A549 (cell line): ENCODE measurements around the gene CDK4. TPM values are rescaled to one million over a fixed set of nuclear protein-coding genes. Genes with fewer than 3 reads are reported as not detected.

Source experiments
- ATAC-seq, 2 experiments: fragments of 200-7000 bp in 1 of 2; fragments of >200 bp in 1 of 2; cut with Nextera tagmentation in 1 of 2; cut with Tn5 transposase in 1 of 2; 3 replicates each; pipeline versions ENCODE4 v1.8.0 to v1.9.1; 2018 to 2020; ENCODE audit warnings: mild to moderate bottlenecking in 1 of 2, moderate library complexity in 1 of 2
- CTCF ChIA-PET: fragments of 300-600 bp; sonication (Branson Sonifier 250); formaldehyde crosslinking; extraction: SDS; loops from one replicate; lab custom pipeline; 2021; ENCODE audit warnings: antibody characterized with exemption, inconsistent platforms; lab: Yijun Ruan, JAX
- POLR2A ChIA-PET: fragments of 350-600 bp; formaldehyde crosslinking; extraction: SDS; loops from one replicate; lab custom pipeline; 2021; ENCODE audit warnings: antibody characterized with exemption, inconsistent platforms; lab: Yijun Ruan, JAX
- DNase-seq, 2 experiments: peaks; one replicate each; pipeline versions ENCODE4 v3.0.0 to v3.0.0-alpha.2; 2011 to 2016; ENCODE audit warnings: low read depth in 1 of 2, low spot score in 1 of 2
- FAIRE-seq: peaks from 2 replicates; lab custom pipeline; 2011; peaks lifted over from hg19 to GRCh38; lab: Jason Lieb, UNC
- H3K27ac ChIP-seq, 2 experiments: fragments of >200 bp; sonication (Bioruptor Twin); formaldehyde crosslinking; 3 replicates each; pipeline ENCODE4 v1.5.1; 2016 to 2017
- H3K4me1 ChIP-seq: fragments of >200 bp; sonication (Bioruptor Twin); formaldehyde crosslinking; 3 replicates; pipeline ENCODE4 v1.6.1; 2016
- H3K4me2 ChIP-seq: fragments of >200 bp; sonication (Bioruptor Twin); formaldehyde crosslinking; 3 replicates; pipeline ENCODE4 v1.6.1; 2016
- H3K4me3 ChIP-seq: fragments of >200 bp; sonication (Bioruptor Twin); formaldehyde crosslinking; 3 replicates; pipeline ENCODE4 v1.5.1; 2016
- H3K9me3 ChIP-seq: fragments of >200 bp; sonication (Bioruptor Twin); formaldehyde crosslinking; 3 replicates; pipeline ENCODE4 v1.6.1; 2016
- CHD2 ChIP-seq: fragments of 150-350 bp; IDR thresholded peaks from 2 replicates; pipeline ENCODE4 v1.6.1; 2014; ENCODE audit warnings: low read length; ENCODE audit not compliant: partially characterized antibody
- EP300 ChIP-seq, 2 experiments: fragments of >200 bp; sonication (Bioruptor Twin); formaldehyde crosslinking; IDR thresholded peaks; 2 replicates in 1 of 2; 3 replicates in 1 of 2; pipeline ENCODE4 v1.6.1; 2016 to 2017
- GATA3 ChIP-seq: IDR thresholded peaks from 2 replicates; pipeline ENCODE4 v1.6.1; 2012; ENCODE audit warnings: borderline replicate concordance
- HOXA7 ChIP-seq: fragments of 250-450 bp; sonication (Bioruptor Pico); IDR thresholded peaks from 2 replicates; pipeline ENCODE4 v1.5.0; 2020; ENCODE audit warnings: mild to moderate bottlenecking, moderate library complexity
- JUN ChIP-seq, 2 experiments: fragments of >200 bp; sonication (Bioruptor Twin); formaldehyde crosslinking; IDR thresholded peaks; 2 replicates in 1 of 2; 3 replicates in 1 of 2; pipeline ENCODE4 v1.6.1; 2016 to 2017
- NFE2L2 ChIP-seq: fragments of 150-350 bp; conservative IDR thresholded peaks from 2 replicates; pipeline ENCODE4 v1.6.1; 2014; ENCODE audit warnings: low read length
- PBX3 ChIP-seq: IDR thresholded peaks from 2 replicates; pipeline ENCODE4 v1.6.1; 2012
- RFX5 ChIP-seq: fragments of 450-650 bp; IDR thresholded peaks from 2 replicates; pipeline ENCODE4 v1.7.1; 2014; ENCODE audit warnings: antibody characterized with exemption, mild to moderate bottlenecking, moderate library complexity
- RNF2 ChIP-seq: fragments of 200-600 bp; sonication (generic); IDR thresholded peaks from 2 replicates; pipeline ENCODE4 v1.6.1; 2016; ENCODE audit warnings: low read depth, mild to moderate bottlenecking, antibody characterized with exemption, moderate library complexity, borderline replicate concordance
- TFCP2L1 ChIP-seq: fragments of 250-450 bp; sonication (Bioruptor Pico); IDR thresholded peaks from 2 replicates; pipeline ENCODE4 v1.5.0; 2021; ENCODE audit warnings: mild to moderate bottlenecking
- WGBS: methylation state at CpG from one replicate; pipeline ENCODE4 v1.1.6; 2017; ENCODE audit errors: missing lambda C conversion rate; 5-methylcytosine and 5-hydroxymethylcytosine counted together
- polyA plus RNA-seq, 4 experiments: library from polyadenylated mRNA; depleted of rRNA in 3 of 4; stranded (reverse); fragments of >200 nt; fragmentation: RNase III in 1 of 4; extraction: RNeasy Plus Mini Kit Qiagen cat#74134 plus additional on column Dnase treatment in 1 of 4; gene quantifications; 2 replicates in 3 of 4; 3 replicates in 1 of 4; pipeline ENCODE4 v1.2.3, GENCODE V29; 2011 to 2017
- TF ChIP-seq, protein P1 (sequence below): fragments of >200 bp; sonication (Bioruptor Twin); formaldehyde crosslinking; IDR thresholded peaks from 3 replicates; pipeline ENCODE4 v1.5.1; 2016
- TF ChIP-seq, protein P2 (sequence below): IDR thresholded peaks from 2 replicates; pipeline ENCODE4 v1.6.1; 2012
- TF ChIP-seq, protein P3 (sequence below): fragments of >200 bp; sonication (Bioruptor Twin); formaldehyde crosslinking; IDR thresholded peaks from 3 replicates; pipeline ENCODE4 v1.6.1; 2016

Gene CDK4
- polyA plus RNA-seq, 2 of the 4 experiments (the other 2 are of a cell fraction), result 226 to 255 TPM

DNA sequence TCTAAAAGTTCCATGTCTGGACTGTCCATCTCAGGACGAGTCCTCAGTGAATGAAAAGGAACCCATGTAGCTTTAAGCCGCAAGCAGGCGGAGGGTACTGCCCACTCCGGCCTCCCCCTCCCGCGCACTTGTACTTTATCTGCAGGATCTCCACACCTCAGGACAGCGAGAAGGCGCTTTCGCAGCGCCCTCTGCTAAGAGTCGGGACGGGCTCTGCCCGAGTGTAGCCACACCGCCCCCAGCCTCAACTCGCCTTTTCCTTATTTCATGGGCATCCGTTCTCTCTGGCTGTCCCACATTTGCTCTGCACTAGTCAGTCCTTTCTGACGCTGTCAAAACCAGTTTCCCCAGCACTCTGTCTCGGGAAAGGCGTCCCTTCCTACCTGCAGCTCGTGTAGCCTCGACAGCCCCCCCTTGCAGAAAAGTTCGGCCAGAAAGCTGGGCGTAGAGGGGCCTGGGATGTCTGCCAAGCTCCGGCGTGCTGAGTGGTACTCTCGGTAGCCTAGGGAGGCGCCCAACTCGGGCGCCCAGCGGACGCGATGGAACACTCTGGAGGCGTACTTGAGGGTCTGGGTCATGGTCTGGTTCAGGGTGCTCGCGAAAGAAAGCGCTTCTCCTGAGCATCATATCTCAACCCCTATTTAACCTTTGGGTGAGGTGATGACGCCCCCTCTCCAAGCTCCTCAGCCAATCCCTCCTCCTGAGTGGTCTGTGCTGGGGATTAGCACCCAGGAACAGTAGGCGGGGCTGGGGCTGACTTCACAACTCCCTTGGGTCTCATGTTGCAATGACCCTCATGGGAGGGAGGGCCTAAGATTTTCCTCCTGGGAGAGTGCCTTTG, 14.6 kb upstream of the CDK4 start, which contains the start of gene CYP27B1:
Gene CYP27B1, minus strand, starts transcription at position 615 of the 841 bp plus-strand sequence. Its CDS starts 37 bp downstream, at position 578.
- DNase-seq (peak in 1 of 2 experiments; percentile 54), ATAC-seq (peak; percentile 23 to 45), FAIRE-seq (no peak)
- ChIA-PET CTCF (interaction anchor here (0.9 to 8.0 kb wide), 16 partner anchors 8 to 183 kb away, joined by 3 to 117 read pairs (median 4); partner anchors contain the start of genes CDK4, MARCHF9 and TSFM), POLR2A (interaction anchor here (1.1 to 2.2 kb wide), 3 partner anchors 10 to 31 kb away, joined by 3 to 7 read pairs (median 3); partner anchors contain the start of gene TSPAN31)
- Histone ChIP-seq H3K4me3 (peak within 1 kb of the TSS; percentile 52), H3K9me3 (no peaks in the 10 kb centered on the region), H3K27ac (peak within 1 kb of the TSS in 1 of 2 experiments; percentile 88; a peak in 3 of 6 replicates), H3K4me2 (peak within 1 kb of the TSS; percentile 98), H3K4me1 (peaks cover 32% of the 10 kb centered on the region)
- WGBS, result 34% methylated on average over 38 of the region's 38 CpGs
- TF ChIP-seq RNF2, result no peak
- peak in 1 of 2 experiments; percentile 8; a peak in 1 of 5 replicates for TF ChIP-seq JUN (IDR thresholded peaks at IDR 0.05)
- peak; percentile 59 for TF ChIP-seq GATA3
- TF ChIP-seq CHD2, result no peak
- TF ChIP-seq RFX5, result no peak
- TF ChIP-seq EP300 (IDR thresholded peaks at IDR 0.05), result no peak
- TF ChIP-seq, protein P1, sequence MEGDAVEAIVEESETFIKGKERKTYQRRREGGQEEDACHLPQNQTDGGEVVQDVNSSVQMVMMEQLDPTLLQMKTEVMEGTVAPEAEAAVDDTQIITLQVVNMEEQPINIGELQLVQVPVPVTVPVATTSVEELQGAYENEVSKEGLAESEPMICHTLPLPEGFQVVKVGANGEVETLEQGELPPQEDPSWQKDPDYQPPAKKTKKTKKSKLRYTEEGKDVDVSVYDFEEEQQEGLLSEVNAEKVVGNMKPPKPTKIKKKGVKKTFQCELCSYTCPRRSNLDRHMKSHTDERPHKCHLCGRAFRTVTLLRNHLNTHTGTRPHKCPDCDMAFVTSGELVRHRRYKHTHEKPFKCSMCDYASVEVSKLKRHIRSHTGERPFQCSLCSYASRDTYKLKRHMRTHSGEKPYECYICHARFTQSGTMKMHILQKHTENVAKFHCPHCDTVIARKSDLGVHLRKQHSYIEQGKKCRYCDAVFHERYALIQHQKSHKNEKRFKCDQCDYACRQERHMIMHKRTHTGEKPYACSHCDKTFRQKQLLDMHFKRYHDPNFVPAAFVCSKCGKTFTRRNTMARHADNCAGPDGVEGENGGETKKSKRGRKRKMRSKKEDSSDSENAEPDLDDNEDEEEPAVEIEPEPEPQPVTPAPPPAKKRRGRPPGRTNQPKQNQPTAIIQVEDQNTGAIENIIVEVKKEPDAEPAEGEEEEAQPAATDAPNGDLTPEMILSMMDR, result no peak
- TF ChIP-seq, protein P2, sequence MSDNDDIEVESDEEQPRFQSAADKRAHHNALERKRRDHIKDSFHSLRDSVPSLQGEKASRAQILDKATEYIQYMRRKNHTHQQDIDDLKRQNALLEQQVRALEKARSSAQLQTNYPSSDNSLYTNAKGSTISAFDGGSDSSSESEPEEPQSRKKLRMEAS, result 0 out of 2 replicates have a peak, but pooled peaks have one; percentile 16
- TF ChIP-seq, protein P3, sequence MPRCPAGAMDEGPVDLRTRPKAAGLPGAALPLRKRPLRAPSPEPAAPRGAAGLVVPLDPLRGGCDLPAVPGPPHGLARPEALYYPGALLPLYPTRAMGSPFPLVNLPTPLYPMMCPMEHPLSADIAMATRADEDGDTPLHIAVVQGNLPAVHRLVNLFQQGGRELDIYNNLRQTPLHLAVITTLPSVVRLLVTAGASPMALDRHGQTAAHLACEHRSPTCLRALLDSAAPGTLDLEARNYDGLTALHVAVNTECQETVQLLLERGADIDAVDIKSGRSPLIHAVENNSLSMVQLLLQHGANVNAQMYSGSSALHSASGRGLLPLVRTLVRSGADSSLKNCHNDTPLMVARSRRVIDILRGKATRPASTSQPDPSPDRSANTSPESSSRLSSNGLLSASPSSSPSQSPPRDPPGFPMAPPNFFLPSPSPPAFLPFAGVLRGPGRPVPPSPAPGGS, result no peak
- TF ChIP-seq TFCP2L1 (CRISPR knock-in tag), result 0 out of 2 replicates have a peak, but pooled peaks have one; percentile 18

DNA sequence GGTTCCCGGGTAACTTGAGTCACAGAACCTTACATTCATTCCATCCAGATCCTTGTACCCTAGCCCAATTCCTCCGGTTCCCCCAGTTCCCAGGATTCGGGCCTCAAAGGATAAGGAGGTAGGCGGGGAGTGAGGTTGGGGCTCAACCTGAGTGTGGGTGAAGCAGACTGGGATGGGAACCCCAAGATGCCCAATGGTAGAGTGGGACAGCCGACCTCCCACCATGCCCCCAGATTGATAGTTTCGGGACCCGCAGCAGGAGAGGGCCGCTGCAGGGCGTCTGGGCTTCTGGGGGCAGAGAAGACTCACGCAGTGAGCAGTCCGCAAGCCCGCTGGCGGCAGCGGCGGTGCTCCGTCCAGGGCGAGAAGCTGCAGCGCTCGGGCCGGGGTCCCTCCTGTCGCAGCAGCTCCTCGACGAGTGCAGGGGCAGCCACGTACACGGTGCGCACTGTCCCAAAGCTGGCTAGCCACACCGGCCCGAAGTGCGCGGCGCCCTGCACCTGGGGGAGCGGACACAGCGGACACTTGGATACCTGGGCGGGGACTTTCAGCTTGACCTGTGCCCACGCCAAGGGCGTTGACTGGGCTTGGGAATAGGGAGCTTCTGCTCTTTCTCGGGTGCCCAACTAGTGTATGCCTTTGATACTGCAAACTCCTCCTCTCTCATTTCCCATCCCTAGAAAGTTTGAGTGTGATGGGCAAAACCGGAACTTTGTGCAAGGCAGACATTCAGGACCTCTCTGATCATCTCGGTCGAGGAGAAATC, 13.8 kb upstream of the CDK4 start:
- FAIRE-seq (no peak), DNase-seq (no peak), ATAC-seq (peak; percentile 28 to 47)
- Histone ChIP-seq H3K4me2 (peak overlapping the region; percentile 98), H3K4me3 (peak overlapping the region; percentile 52), H3K27ac (peak overlapping the region; percentile 62 to 88; a peak in 5 of 6 replicates), H3K9me3 (no peaks in the 10 kb centered on the region), H3K4me1 (peaks cover 28% of the 10 kb centered on the region)
- ChIA-PET POLR2A (interaction anchor here (2.2 kb wide), 1 partner anchor 21 kb away, joined by 7 read pairs; the partner anchor contains the start of gene TSPAN31), CTCF (interaction anchor here (0.9 to 8.0 kb wide), 12 partner anchors 9 to 183 kb away, joined by 3 to 117 read pairs (median 4); partner anchors contain the start of genes MARCHF9 and TSFM)
- TF ChIP-seq NFE2L2 (no peak), HOXA7 (no peak; the same call in 1 of the 2 replicates), PBX3 (peak; percentile 55), GATA3 (no peak)
- TF ChIP-seq, protein P2, result 0 out of 2 replicates have a peak, but pooled peaks have one; percentile 29
- WGBS, result 8% methylated on average over 25 of the region's 40 CpGs
